Activated gamma-delta T cell treated with anti-CD3 and anti-CD28 coated beads, Interleukin-2, amount 50 U/mL, for 16 hours (primary cell): ENCODE results near the gene IGDCC3.
"Not testable (repeated sequence)": the region's sequence is repeated elsewhere in the genome, so short reads cannot be mapped to it uniquely, and the experiment has no call there.

Source experiments
- DNase-seq: peaks from one replicate; pipeline ENCODE4 v3.0.0-alpha.2; 2020; ENCODE audit warnings: low read depth

The IGDCC3 gene

DNA sequence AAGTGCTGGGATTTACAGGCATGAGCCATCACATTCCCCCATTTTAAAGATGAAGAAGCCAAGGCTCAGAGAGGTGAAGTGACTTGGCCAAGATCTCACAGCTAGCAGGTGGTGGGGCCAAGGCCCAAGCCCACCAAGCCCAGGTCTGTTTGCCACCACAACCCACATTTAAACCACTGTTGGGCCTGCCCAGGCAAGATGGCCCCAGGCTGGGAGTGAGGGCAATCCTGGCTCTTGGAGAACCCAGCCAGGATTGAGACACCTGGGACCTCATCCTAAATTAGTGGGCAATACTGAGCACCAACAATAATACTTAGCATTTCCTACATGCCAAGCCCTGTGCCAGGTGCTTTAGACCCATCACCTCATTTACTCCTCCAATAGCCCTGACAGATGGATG, 6.9 kb downstream of the IGDCC3 start:
- no peak for DNase-seq

DNA sequence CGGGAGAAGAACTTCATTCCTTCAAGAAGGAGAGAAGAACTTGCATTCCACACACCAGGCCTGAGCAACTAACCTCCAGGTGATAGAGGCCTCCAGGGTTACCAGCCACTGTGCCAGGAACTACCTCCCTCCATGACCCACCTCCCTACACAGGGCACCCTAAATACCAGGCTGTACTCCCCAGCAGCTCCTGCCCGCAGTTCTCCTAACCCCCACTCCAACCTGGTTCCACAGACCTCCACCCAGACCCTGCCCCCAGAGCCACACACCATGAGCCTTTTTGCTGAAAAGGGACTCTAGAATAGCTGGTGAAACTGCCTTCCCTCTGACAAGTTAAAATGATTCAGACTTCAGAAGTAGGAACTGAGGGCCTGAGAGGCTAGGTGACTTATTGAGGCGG, 8.2 kb downstream of the IGDCC3 start:
- no peak for DNase-seq

DNA sequence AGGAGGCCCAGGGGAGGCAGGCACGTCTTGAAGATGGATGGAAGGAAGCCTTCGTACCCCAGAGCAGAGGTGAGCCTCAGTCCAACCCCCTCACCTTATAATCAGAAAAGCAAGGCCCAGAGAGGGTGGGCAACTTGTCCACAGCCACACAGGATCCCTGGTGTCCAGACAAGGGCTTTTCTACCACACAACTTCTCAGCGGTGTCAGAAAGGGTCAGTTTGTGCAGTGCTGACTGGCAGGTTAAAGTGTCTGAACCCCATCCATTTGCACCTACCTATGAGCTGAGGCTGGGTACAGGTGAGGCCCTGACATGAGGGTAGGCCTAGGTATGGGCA, 8.6 kb downstream of the IGDCC3 start:
- DNase-seq = no peak

DNA sequence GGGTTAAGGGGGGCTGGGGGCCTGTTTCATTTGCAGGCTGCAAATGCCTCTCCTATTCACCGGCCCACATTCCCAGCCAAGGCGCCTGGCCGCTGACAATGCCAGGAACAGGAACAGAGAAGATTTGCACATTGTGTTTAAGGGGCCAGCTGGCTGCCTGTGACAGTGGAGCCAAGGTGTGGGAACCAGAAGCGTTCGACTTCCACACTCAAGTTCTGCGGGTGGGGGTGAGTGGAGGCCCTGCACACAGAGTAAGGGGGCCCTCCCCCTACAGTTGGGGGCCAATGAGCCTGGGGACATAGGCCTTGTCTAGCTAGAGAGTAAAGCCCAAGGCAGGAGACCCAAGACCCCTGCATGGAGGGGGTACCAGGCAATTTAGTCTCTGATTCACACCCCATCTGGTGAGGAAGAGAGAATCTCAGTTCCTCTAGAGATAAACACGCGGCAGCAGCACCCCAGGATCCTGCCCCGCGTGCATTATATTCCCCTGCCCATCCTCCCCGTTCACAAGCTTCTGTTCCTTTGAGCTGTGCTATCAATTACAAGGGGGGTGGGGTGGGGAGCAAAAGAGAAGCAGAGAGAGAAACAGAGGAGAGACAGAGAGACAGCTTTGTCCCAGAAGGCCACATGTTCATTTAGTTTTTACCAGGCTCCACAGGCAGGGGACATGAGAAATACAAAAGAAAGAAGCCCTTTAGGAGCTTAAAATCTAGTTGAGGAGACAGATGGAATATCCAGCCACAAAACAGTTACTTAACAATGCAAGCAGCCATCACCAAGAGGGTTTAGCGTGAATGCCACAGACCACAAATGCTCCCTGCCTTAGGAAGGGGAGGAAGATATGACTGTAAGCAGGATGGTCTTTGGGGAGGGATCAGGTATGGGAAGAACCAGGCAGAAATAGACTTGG, 9.2 kb downstream of the IGDCC3 start:
- no peak for DNase-seq

DNA sequence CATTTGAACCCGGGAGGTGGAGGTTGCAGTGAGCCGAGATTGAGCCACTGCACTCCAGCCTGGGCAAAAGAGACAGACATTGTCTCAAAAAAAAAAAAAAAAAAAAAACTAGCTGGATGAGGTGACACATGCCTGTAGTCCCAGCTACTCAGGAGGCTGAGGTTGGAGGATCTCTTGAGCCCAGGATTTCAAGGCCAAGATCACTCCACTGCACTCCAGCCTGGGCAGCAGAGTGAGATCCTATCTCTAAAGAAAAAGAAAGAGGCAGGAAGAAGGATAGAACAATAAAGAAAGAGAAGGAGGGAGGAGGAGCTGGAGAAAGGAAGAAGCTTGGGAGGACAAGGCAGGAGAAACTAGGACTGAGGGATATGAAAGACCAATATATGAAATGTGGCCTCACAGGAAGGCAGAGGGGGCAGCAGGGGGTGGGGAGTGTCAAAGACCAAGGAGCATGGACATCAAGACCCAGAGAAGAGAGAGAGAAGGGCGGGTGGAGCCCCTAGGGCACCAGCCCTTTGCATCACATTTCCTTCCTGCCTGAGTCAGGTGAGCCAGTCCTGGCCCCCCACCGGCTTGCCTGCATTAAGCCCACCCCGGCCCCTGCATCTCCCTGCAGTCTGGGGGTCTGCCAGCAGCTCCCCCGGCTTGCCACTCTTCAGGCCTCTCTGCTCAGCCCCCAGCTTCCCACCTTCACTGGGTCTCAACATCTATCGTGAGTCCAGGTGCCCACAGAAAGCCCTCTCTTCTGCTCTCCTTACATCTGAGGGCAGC, 11.5 kb downstream of the IGDCC3 start:
- no peak for DNase-seq

DNA sequence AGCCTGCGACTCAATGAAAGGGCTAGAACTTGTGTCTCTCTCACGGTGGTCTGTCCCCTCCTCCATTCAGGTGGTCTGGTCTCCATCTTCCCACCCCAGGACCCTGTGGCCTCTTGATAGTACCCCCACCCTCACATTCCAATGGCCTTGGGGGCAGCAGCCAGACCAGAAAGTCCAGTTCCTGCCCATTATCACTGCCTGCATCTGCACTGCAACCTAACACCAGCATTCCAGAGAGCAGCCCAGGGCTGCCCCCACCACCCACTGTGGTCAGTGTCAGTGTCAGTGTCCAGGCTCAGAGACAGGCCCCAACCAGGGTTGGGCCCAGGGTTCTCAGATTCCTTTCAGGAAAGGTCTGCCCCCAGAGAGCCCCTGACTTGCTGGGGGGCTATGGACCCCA, 12.6 kb downstream of the IGDCC3 start:
- DNase-seq = no peak

DNA sequence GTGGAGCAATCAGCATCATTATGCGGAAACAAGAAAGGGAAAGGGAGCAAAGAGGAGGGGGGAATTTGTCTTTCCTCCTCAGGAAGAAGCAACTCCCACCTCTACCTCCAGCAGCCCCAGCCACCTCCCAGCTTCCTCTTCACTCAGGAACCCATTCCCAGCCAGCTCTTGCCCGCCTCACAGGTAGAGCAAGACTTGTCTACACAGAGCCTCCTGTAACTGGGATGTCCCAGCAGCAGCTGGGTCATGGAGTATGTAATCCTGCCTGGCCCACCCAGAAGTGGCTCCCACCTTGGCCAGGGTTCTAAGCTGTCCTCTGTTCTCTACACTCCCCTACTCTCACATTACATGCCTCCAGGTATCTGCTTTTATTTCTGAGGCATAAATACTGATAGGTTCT, 14.0 kb downstream of the IGDCC3 start:
- DNase-seq = no peak

DNA sequence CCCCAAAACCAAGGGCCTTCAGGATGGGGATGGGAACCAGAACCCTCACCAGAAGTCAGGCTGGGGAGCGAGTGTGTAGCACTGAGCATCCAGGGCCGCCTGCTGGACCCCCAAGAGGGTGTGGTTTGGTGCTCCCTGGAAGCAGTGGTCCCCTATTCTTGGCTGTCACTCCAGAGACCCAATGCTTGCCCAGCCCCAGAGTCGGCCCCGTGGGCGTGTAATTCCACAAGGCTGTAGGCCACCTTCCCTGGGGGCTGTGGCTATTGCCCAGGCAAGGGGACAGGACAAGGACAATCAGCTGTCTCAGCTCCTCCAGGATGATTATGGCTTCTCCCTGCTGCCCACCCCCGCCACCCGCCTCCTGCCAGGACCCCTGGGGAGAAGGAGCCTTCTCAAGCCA, 14.5 kb downstream of the IGDCC3 start:
- no peak for DNase-seq

DNA sequence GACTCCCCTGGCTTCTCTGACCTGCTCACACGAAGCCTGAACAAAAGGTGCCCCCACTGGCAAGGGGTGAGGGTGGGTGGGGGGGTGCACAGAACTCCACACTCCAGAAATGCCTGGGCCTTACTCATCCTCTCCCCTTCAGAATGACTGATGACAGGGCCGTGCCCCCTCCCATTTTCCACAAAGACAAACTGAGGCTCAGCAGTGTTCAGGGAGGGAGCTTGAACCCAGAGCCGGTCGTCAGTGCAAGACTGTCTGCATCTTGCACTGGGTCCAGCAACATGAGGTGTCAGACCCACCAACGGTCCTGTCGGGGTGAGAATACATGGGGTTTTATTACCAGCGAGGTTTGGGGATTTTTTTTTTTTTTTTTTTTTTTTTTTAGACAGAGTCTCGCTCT, 15.3 kb downstream of the IGDCC3 start:
- DNase-seq = no peak

DNA sequence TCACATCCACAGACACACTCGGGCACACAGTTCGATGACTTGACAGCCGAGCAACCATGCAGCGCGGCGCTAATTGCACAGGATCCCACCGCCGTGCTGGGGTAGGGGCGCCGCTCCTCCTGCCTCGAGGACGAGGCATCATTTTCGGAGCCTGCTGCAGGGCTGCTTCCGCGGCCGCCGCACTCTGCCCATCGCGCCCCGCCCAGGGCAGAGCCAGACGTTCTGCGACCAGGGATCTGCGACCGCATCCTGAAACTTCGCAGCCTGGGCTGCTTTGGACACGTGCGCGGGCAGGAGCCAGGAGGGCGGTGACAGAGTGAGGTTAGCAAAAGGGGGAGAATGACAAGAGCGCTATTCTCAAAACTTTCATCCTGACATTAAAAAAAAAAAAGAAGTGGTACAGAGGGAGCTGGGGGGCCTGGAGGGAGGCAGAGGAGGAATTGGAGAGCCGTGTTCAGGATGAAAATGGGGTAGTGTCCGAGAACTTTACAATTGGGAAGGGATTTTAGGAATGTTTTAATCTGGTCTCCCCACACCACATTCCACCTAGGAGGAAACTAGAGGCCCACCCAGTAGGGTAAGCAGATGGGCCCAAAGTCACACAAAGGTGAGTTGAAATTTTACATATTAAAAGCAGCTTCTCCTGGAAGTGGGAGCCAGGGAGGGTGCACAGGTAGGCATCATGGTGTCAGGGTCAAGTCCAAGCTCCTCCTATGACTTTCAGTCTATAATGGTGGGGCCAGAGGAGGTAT, 15.9 kb downstream of the IGDCC3 start:
- no peak for DNase-seq

DNA sequence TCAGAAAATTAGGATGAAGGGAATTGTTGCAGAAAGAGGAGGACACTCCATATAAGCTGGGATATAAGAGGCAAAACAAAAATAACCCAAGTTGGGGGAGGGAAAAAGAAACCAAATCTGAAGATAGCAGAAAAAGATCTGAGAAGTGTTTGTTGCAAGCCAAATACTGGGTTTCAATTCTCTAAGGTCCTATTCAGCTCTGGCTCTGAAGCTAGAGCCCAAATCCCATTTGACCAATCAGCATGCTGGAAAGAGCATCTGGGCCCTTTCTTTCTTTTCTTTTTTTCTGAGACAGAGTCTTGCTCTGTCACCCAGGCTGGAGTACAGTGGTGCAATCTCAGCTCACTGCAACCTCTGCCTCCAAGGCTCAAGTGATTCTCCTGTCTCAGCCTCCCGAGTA, 17.3 kb downstream of the IGDCC3 start:
- DNase-seq = no peak

DNA sequence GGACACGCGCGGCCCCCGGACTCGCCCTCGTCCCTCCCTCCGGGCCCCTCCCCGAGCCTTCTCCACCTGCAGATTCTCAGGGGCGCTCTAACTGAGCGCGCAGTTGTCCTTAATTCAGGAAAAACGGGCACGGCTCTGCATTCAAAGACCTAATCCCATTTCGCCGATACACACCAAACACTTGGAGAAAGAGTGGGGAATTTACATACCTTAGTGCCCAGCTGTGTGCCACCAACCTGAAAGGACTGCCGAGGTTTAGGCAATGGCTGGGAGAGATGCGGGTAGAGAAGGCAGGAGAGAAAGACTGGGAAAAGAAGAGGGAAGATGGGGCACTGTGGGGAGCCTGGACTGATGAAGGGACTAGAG, 21.8 kb downstream of the IGDCC3 start:
- DNase-seq = no peak

DNA sequence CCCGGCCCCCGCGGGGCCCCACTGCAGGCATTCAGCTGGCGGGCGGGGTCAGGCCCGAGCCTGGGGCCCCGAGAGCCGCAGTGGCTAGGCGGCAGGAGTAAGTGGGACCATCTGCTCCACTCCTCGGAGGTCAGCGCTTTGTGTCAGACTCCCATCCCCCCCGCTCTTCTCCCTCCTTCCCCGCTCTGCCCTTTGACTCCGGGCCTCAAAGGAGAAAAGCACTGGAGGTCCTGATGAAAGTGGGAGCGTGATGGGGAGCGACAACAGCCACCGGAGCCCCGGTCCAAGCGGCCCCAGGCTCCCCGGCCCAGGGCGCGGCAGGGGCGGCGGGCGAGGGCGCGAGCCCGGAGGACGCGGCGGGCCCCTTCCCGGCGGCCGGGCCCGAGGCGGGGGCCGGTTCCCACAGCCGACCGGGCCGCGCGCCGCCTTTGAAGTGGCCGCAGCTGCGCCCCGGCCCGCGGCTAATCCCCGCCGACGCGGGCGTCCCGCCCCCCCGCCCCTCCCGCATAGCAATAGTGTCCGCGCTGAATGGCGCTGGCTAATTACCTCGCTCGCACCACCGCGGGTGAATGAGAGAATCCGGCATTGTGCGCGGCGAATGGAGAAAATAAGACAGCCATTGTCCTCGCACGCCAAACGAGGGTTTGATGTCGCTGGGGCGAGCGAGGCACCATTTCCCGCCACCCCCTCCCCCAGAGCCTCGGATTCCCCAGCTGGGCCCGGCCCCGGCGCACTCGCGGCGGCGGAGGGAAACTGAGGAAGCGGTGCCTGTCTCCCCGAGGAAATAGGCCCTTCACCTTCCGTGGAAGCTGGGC, 22.4 kb downstream of the IGDCC3 start:
- DNase-seq = no peak

DNA sequence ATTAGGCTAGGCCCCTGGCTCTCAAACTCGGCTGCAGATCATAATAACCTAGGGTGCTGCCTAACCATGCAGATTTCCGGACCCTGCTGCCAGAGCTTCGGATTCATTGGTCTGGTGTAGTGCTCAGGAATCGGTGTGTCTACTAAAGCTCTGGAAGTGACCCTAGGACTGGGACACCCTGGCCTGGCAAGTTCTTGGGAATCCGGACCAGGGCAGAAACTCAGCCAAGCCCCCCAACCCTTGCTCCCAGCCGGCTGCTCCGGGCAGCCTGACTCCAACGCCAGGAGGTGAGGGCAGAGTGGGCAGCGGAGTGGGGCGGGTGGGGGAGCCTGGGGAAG, 23.0 kb downstream of the IGDCC3 start:
- DNase-seq = no peak

DNA sequence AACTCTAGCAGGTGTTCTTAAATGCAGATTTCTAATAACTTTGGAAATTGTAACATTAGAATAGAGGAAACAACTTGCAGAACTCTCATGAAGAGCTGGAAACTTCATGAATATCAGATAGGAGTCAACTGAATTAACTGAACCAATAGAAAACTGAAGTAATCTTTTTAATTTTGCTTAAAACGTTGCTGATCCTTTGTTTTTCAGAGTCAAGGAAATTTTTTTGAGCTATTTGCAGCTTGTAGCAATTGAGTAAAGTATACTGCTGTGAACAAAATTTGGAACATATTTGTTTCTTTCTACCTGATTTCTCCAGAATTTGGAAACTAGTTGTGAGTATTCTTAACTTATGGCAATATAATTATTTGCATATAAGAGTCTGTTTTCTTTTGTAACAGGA, 25.8 kb downstream of the IGDCC3 start:
- DNase-seq = not testable (repeated sequence)

DNA sequence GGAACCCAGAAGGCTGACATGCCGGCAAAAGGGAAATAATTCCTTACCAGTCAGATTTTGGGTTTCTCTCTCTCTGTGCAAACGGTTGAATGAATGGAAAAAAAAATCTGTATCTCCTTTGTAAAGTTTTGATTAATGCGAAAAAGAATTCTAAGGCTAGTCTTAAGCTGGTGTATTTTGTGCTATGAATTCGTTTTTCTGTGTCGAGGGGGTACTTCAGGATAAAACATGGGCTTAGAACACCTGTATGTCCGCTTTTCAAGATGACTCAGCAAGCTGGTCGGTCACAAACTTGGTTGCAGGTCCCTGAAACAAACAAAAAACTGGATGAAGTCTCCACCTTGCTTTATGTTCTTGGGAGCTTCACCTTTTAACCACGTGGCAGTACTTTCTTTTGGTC, 28.5 kb downstream of the IGDCC3 start:
- DNase-seq = no peak

DNA sequence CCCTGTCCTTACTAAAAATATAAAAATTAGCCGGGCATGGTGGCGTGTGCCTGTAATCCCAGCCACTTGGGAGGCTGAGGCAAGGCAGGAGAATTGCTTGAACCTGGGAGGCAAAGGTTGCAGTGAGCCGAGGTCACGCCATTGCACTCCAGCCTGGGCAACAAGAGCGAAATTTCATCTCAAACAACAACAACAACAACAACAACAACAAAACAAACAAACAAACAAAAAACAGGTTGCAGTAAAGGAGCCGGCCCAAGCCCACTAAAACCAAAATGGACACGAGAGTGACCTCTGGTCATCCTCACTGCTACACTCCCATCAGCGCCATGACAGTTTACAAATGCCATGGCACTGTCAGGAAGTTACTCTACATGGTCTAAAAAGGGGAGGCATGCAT, 30.0 kb downstream of the IGDCC3 start:
- not testable (repeated sequence) for DNase-seq

DNA sequence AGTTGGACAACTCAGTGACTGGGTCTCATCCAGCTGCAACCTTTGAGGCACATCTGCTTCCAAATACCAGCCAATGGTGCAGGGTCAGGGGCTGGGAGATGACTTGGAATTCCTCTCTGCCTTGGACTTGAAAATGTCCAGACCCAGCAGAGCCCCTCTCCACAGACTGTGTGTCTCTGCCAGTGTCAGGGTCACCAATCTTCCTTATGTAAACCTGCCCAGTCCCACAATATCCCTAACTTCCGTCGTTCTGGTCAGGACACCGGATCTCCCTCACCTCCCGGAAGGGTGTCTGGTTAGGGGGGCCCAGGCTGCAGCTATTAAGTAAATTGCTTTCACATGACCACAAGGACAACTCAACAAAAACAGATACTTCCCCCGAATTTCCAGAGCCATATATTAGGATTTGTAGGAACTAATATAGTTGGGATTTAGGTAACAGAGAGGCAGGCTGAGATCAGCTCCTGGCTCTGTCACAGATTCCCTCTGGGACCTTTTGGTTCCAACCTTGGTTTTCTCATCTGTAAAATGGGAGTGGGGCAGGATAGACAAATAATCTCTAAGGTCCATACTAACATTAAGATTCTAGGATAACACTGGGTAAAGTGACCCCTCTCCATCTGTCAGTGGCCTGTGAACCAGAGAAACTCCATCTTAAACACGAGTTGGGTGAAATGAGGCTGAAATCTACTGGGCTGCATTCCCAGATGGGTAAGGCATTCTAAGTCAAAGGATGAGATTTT, 30.8 kb downstream of the IGDCC3 start:
- DNase-seq = no peak

DNA sequence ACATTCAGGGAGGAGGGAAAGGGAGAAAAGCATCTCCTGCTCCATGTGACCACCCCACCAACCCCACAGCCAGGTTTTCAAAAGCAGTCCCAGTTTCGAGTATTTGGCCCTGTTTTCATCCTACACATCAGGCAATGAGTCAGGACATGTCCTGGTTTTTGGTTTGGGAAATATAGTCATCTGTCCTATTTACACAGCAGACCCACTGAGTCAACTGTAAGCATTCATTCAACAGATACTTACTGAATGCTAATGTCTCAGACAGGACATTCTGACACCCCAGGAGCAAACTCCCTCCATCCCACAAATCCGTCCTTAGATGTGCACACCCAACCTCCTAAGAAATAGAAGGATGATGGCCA, 32.9 kb downstream of the IGDCC3 start:
- DNase-seq = no peak

DNA sequence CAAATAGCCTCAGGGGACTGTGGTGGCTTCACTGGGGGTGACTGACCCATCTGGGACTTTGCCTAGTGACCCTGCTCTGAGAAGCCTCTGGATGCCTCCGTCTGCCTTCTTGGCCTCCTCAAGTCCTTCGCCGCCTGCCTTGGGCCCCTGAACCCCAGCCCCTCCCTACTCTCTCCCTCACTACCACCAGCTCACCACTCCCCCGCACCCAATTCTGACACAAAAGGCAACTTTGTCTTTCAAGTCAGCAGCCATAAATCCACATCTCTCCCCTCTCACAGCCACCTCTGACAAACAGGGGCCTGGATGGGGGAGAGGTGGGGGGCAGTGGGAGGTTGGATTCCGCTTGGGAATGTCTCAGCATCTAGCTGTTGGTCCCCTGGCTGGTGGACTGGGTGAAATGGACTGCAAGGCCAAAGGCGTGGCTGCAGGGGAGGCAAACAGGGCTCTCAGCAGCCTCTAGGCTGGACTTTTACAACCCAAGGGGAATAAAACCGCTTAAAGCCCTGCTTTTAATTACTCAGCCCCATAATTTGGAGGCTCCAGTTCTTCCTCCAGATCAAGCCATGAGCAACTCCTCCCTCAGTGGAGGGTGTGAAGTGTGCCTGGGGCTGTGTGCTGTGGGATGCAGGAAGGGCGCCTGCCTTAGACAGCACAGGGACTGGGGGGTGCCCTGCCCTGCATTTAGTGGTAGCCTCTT, 33.4 kb downstream of the IGDCC3 start:
- DNase-seq = no peak
